Sigmoid colon (tissue), 7 donors: ENCODE measurements around the gene TNPO2. TPM values are rescaled to one million over a fixed set of nuclear protein-coding genes. Genes with fewer than 3 reads are reported as not detected.

Experiments used
- DNase-seq: peaks from one replicate; pipeline ENCODE4 v3.0.0-alpha.2; 2019
- H3K27ac ChIP-seq, 4 donors: fragments of 200-600 bp; sonication (generic); one replicate each; pipeline ENCODE4 v1.5.1; 2016 to 2019; ENCODE audit warnings: mild to moderate bottlenecking in 1 of 4
- H3K27me3 ChIP-seq, 3 donors: fragments of 200-600 bp; sonication (generic); one replicate each; pipeline ENCODE4 v1.5.1; 2019; ENCODE audit warnings: mild to moderate bottlenecking in 1 of 3
- H3K36me3 ChIP-seq, 4 donors: fragments of 200-600 bp; sonication (generic); one replicate each; pipeline ENCODE4 v1.5.1; 2016 to 2019
- H3K4me1 ChIP-seq, 4 donors: fragments of 200-600 bp; sonication (generic); one replicate each; pipeline ENCODE4 v1.5.1; 2017 to 2019
- H3K4me3 ChIP-seq, 4 donors: fragments of 200-600 bp; sonication (generic); one replicate each; pipeline ENCODE4 v1.5.1; 2017 to 2019; ENCODE audit warnings: mild to moderate bottlenecking in 2 of 4, moderate library complexity in 1 of 4
- H3K9me3 ChIP-seq, 4 donors: fragments of 200-600 bp in 3 of 4; sonication (generic) in 3 of 4; one replicate each; pipeline versions ENCODE4 v1.5.1 to v1.6.1; 2013 to 2019
- EP300 ChIP-seq, 4 donors: sonication (generic); formaldehyde crosslinking; IDR thresholded peaks; one replicate each; pipeline ENCODE4 v1.6.1; 2017; ENCODE audit warnings: antibody characterized with exemption in 4 of 4
- POLR2A ChIP-seq, 2 donors: fragments of 450-650 bp; IDR thresholded peaks; one replicate each; pipeline ENCODE4 v1.6.1; 2016; ENCODE audit warnings: antibody characterized with exemption in 2 of 2, mild to moderate bottlenecking in 2 of 2, moderate library complexity in 2 of 2
- POLR2AphosphoS5 ChIP-seq, 4 donors: sonication (generic); formaldehyde crosslinking; IDR thresholded peaks; one replicate each; pipeline ENCODE4 v1.6.1; 2017; ENCODE audit warnings: antibody characterized with exemption in 4 of 4
- WGBS, 2 donors: extraction: QIAGEN DNeasy Blood & Tissue Kit; methylation state at CpG; one replicate each; pipeline ENCODE4 v1.1.7; 2013; 5-methylcytosine and 5-hydroxymethylcytosine counted together
- intact Hi-C: fragments of 100-400 bp; cut with DNase I; formaldehyde crosslinking; loops from one replicate; pipeline ENCODE4 v1.15.1; 2023
- polyA plus RNA-seq, 3 donors: library from polyadenylated mRNA; stranded (reverse); fragments of 200-250 nt; gene quantifications; one replicate each; pipeline ENCODE4 v1.2.3, GENCODE V29; 2013
- total RNA-seq, 4 donors: library from RNA; depleted of rRNA; stranded (reverse); fragments of >200 nt; gene quantifications; one replicate each; pipeline ENCODE4 v1.1.0, GENCODE V29; 2016
- TF ChIP-seq, protein P1 (sequence below), 4 experiments: fragments of 450-650 bp in 3 of 4; fragments of 200-600 bp in 1 of 4; IDR thresholded peaks; one replicate each; pipeline ENCODE4 v1.5.1; 2016 to 2019; ENCODE audit warnings: antibody characterized with exemption in 4 of 4, mild to moderate bottlenecking in 3 of 4, moderate library complexity in 2 of 4
- donor health status: healthy with polysubstance abuse.
- donor health status: Bipolar disorder and iron deficiency.
- donor health status: healthy.

The TNPO2 gene
- total and polyA plus RNA-seq, 7 donors = 9.5 to 92.2 (median 54.2) TPM

DNA sequence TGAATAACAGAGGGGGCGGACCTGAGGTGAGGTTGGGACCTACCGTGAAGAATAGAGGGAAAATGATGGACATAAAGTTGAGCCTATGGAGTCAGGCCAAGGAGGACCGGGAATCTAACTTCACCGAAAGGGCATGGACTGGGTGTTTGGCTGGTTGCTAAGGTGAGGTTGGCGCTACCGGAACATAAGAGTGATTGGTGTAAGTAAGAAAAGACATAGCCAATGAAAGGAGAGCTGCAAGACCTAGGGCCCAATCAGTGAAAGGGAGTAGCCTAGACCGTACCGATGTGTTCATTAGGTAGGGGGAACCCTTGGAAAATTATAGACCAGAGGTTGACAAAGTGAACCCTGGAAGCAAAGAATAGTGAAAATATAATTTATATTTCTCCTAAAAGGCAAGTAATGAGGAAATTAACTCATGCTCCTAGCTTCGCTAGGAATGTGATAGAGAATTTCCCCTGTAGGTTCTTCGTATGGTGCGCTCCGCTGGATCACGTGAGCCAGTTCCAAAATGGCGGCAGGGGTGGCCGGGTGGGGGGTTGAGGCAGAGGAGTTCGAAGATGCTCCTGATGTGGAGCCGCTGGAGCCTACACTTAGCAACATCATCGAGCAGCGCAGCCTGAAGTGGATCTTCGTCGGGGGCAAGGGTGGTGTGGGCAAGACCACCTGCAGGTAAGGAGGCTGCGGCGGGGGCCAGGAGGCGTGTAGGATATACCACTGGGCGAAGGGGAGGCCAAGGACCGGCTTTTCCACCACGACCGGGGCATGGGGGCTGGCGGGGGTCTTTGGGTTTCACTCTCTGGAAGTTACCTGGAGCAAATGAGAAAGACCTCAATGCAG is 13.5 kb upstream of the TNPO2 start, which contains the start of gene GET3:
Gene GET3, plus strand, starts transcription at position 503 of the 840 bp plus-strand sequence. Its CDS starts 9 bp downstream, at position 512.
- H3K36me3 ChIP-seq = peaks cover 0 to 38% (median 9%) of the 10 kb centered on the region in 4 donors
- TF ChIP-seq POLR2AphosphoS5 (IDR thresholded peaks at IDR 0.05) (peak; percentile 34 to 70 (median 50)), POLR2A (IDR thresholded peaks at IDR 0.05) (peak; percentile 35 to 44), EP300 (IDR thresholded peaks at IDR 0.05) (no peak)
- TF ChIP-seq, protein P1, sequence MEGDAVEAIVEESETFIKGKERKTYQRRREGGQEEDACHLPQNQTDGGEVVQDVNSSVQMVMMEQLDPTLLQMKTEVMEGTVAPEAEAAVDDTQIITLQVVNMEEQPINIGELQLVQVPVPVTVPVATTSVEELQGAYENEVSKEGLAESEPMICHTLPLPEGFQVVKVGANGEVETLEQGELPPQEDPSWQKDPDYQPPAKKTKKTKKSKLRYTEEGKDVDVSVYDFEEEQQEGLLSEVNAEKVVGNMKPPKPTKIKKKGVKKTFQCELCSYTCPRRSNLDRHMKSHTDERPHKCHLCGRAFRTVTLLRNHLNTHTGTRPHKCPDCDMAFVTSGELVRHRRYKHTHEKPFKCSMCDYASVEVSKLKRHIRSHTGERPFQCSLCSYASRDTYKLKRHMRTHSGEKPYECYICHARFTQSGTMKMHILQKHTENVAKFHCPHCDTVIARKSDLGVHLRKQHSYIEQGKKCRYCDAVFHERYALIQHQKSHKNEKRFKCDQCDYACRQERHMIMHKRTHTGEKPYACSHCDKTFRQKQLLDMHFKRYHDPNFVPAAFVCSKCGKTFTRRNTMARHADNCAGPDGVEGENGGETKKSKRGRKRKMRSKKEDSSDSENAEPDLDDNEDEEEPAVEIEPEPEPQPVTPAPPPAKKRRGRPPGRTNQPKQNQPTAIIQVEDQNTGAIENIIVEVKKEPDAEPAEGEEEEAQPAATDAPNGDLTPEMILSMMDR (IDR thresholded peaks at IDR 0.05) = peak in 2 of 4 experiments; percentile 30 to 37
- H3K4me3 ChIP-seq = peak within 1 kb of the TSS; percentile 80 to 95 (median 89)
- intact Hi-C loops = no loop called here
- H3K27ac ChIP-seq = peak within 1 kb of the TSS; percentile 85 to 90 (median 86)
- peaks cover 0 to 45% (median 38%) of the 10 kb centered on the region in 4 donors for H3K4me1 ChIP-seq
- no peaks in the 10 kb centered on the region for H3K27me3 ChIP-seq
- WGBS, 2 donors = 0% methylated on average over 29 of the region's 29 CpGs
- H3K9me3 ChIP-seq = no peaks in the 10 kb centered on the region
- peak; percentile 98 for DNase-seq

GRCh38 chr19:12733369-12734214 is 9.9 kb upstream of the TNPO2 start:
- no peaks in the 10 kb centered on the region for H3K9me3 ChIP-seq
- H3K4me1 ChIP-seq = peaks cover 0 to 55% (median 48%) of the 10 kb centered on the region in 4 donors
- H3K27ac ChIP-seq = peak overlapping the region; percentile 83 to 96 (median 96)
- no peak for DNase-seq
- intact Hi-C loops = no loop called here
- 1 to 2% methylated on average over 15 of the region's 15 CpGs for WGBS, 2 donors
- peaks cover 11 to 31% (median 20%) of the 10 kb centered on the region in 4 donors for H3K36me3 ChIP-seq
- H3K27me3 ChIP-seq = no peaks in the 10 kb centered on the region
- peak overlapping the region; percentile 67 to 99 (median 96) for H3K4me3 ChIP-seq
- TF ChIP-seq, protein P1 (IDR thresholded peaks at IDR 0.05) = no peak
- TF ChIP-seq POLR2AphosphoS5 (IDR thresholded peaks at IDR 0.05) (no peak), POLR2A (IDR thresholded peaks at IDR 0.05) (no peak), EP300 (IDR thresholded peaks at IDR 0.05) (no peak)

- no peak for DNase-seq
- no peak overlapping the region for H3K27ac ChIP-seq
- WGBS, 2 donors = 91 to 93% methylated on average over 24 of the region's 24 CpGs
- H3K27me3 ChIP-seq = no peaks in the 10 kb centered on the region
- H3K4me3 ChIP-seq = no peak overlapping the region
- intact Hi-C loops = no loop called here
- no peaks in the 10 kb centered on the region for H3K9me3 ChIP-seq
- TF ChIP-seq EP300 (IDR thresholded peaks at IDR 0.05) (no peak), POLR2A (IDR thresholded peaks at IDR 0.05) (no peak), POLR2AphosphoS5 (IDR thresholded peaks at IDR 0.05) (no peak)
- TF ChIP-seq, protein P1 (IDR thresholded peaks at IDR 0.05) = no peak
- peaks cover 0 to 40% (median 34%) of the 10 kb centered on the region in 4 donors for H3K4me1 ChIP-seq
- H3K36me3 ChIP-seq = peaks cover 11 to 40% (median 20%) of the 10 kb centered on the region in 4 donors
These were observed 7.6 kb upstream of the TNPO2 start for GRCh38 chr19:12731337-12731736.

GRCh38 chr19:12730064-12730463 is 6.3 kb upstream of the TNPO2 start:
- TF ChIP-seq POLR2AphosphoS5 (IDR thresholded peaks at IDR 0.05) = no peak
- TF ChIP-seq, protein P1 (IDR thresholded peaks at IDR 0.05) = no peak
- TF ChIP-seq POLR2A (IDR thresholded peaks at IDR 0.05) = no peak
- TF ChIP-seq EP300 (IDR thresholded peaks at IDR 0.05) = no peak
- H3K36me3 ChIP-seq = peaks cover 11 to 40% (median 20%) of the 10 kb centered on the region in 4 donors
- intact Hi-C loops = no loop called here
- no peak overlapping the region for H3K27ac ChIP-seq
- peaks cover 0 to 33% (median 29%) of the 10 kb centered on the region in 4 donors for H3K4me1 ChIP-seq
- no peaks in the 10 kb centered on the region for H3K27me3 ChIP-seq
- WGBS, 2 donors = 73 to 82% methylated on average over 3 of the region's 3 CpGs
- H3K9me3 ChIP-seq = no peaks in the 10 kb centered on the region
- no peak overlapping the region for H3K4me3 ChIP-seq
- DNase-seq = no peak
